ENCODE data around the gene RAP1GAP. TPM values are rescaled to one million over a fixed set of nuclear protein-coding genes. Genes with fewer than 3 reads are reported as not detected.
A peak's percentile ranks its signal among the peaks of the same experiment; 100 is the strongest.

The RAP1GAP gene
- total RNA-seq, 8 experiments from 2014 or later = 0.31 to 22.8 (median 11.3) TPM

DNA sequence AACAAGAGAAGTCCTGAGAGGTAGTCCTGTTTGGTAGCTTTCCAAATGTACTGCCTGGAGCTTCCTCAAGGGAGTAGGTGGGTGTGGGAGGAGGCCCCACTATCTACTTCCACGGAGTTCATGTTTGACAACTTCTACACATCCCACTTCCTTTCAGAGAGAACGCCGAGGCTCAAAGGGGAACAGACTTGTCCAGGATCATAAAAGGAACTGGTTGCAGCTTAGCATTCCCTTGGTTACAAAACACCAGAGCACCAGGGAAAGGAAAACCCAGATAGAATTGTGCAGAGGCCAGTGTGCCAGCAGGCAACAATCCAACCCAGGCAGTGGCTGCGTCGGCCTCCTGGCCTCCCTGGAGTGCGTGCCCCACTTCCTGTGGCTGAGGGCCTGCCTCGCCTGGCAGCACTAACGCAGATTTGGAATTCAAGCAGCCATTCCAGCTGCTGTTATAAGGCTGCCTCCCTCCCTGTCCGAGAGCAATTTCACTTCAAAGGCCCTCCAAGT, 4.2 kb upstream of the RAP1GAP start:
- in situ Hi-C loops (cut with MboI; ENCODE audit: low pct_unique_long_range_greater_than_20kb in 2 of 9, low sequenced_read_pairs in 9 of 9, unreplicated experiment in 9 of 9) = loop anchor here in 2 of 9 experiments (25.0 kb wide), 2 partner anchors 161 to 436 kb away; partner anchors contain the start of gene ALPL (in 1 of the 2)
- peak in 2 of 8 experiments; percentile 4 for ATAC-seq (replicated peaks in 6 of 8)
- H3K4me3 ChIP-seq = no peak overlapping the region
- peaks cover 19 to 39% of the 10 kb centered on the region in 2 donors for H3K4me1 ChIP-seq (replicated peaks in 1 of 2)
- no peak overlapping the region for H3K27ac ChIP-seq
- 0 to 76% (median 57%) methylated on average over 1 to 7 of the region's 9 CpGs; no CpG with 5 or more reads in 2 of the 10 experiments for WGBS, 10 experiments

DNA sequence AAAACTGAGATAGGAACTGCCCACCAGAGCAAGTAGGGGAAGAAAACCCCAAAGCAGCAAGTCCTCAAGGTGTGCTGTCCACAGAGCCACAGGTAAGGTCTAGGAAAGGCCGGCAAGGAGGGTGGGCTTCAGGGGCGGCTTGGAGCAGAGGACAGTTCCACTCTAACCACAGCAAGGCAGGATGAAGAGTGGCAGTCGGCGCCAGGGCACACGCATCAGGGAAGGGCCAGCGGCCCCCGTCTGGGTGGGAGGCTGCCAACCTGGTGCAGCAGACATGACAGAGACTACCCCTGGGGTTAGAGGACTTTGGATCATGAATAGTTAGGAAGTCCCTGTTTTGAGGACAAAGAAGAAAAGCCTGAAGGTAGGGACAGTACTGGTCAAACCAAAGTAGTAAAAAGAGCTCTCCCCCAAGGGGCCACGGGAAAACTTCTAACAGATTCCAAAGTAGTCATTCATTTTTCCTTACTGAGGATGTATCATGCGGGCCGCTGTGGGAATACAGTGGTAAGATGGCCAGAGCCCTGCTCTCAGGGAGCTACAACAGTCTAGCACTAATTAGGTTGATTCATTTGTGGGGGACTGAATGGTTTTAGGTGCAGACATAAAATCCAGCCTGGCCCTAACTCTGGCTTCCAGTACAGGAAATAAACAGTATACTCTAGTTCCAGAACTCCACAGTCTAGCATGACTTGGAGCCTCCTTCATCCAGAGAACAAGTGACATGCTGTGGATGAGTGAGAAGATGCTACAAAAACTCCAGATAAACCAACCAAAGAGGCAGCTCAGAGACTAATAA, 3.5 kb upstream of the RAP1GAP start:
- no peak for ATAC-seq (replicated peaks in 6 of 8)
- WGBS, 10 experiments = 7 to 100% (median 87%) methylated on average over 1 to 10 of the region's 10 CpGs; no CpG with 5 or more reads in 1 of the 10 experiments
- in situ Hi-C loops (cut with MboI; ENCODE audit: low pct_unique_long_range_greater_than_20kb in 2 of 9, low sequenced_read_pairs in 9 of 9, unreplicated experiment in 9 of 9) = loop anchor here in 2 of 9 experiments (25.0 kb wide), 2 partner anchors 160 to 435 kb away; partner anchors contain the start of gene ALPL (in 1 of the 2)
- Histone ChIP-seq H3K27ac (no peak overlapping the region), H3K4me1 (replicated peaks in 1 of 2) (peaks cover 26 to 45% of the 10 kb centered on the region in 2 donors), H3K4me3 (no peak overlapping the region)

DNA sequence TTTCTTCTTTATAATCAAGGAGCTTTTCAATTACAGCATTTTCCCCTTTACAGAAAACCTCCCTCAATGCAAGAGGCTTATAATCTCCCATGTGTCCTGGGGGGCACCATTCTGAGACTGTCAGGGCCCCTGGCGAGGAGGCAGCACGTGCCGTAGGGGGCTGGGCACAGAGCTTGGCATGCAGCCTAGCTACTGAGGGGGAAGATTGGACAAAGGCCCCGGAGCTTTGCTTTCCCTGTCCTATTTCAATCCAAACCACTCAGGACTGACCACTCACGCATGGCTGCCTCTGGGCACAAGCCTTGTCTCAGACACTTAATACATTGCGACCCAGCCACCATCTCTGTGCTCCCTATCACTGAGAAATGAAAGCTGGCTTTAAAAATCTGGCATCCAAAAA, 2.8 kb upstream of the RAP1GAP start:
- in situ Hi-C loops (cut with MboI; ENCODE audit: low pct_unique_long_range_greater_than_20kb in 2 of 9, low sequenced_read_pairs in 9 of 9, unreplicated experiment in 9 of 9) = loop anchor here in 2 of 9 experiments (25.0 kb wide), 2 partner anchors 160 to 435 kb away; partner anchors contain the start of gene ALPL (in 1 of the 2)
- no peak overlapping the region for H3K27ac ChIP-seq
- peaks cover 34 to 47% of the 10 kb centered on the region in 2 donors for H3K4me1 ChIP-seq (replicated peaks in 1 of 2)
- ATAC-seq (replicated peaks in 6 of 8) = no peak
- no peak overlapping the region for H3K4me3 ChIP-seq
- 60 to 100% (median 84%) methylated on average over 1 to 6 of the region's 6 CpGs; no CpG with 5 or more reads in 3 of the 10 experiments for WGBS, 10 experiments

DNA sequence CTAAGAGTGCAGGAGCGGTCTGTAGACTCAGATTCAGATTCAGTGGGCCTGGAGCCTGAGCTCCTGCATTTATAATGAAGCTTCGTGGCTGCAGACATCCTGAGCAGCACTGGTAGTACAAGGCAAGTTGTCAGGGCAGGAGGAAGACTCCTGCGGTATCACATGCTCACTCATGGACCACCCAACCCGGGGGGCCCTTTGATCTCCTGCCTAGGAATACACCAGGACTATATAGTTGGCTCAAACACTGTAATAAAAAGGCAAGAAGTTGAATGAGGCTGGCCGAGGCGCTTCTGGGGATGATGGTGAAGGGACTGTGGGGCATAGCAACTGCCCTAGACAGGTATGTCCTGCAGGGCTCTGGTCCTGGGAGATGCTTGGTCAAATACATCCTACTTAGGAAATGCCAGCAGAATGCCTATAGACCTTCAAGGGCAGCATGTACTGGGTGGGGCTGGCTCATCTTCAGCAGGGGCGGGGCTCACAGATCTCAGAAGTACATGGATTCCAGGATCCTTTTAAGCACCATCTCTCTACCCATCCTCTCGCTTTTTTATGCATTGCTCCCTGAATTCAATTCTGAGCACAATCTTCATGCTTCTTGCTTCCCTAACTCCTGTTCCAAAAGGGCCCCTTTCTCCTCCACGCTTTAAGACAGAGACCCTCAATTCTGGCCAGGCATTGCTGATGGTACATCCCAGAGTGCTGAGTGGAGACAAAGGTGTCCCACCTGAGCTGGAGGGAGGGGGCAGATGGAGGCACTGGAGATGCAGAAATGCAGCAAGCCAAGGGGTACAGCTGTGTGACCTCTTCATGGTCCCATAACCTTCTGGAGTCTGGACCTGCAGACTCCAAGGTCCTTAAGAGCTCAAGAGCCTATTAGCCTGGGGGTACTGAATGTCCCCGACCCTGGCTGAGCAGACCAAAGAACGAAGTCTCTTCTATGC, 2.1 kb upstream of the RAP1GAP start:
- peak in 2 of 8 experiments; percentile 3 to 5 for ATAC-seq (replicated peaks in 6 of 8)
- in situ Hi-C loops (cut with MboI; ENCODE audit: low pct_unique_long_range_greater_than_20kb in 2 of 9, low sequenced_read_pairs in 9 of 9, unreplicated experiment in 9 of 9) = loop anchor here in 2 of 9 experiments (25.0 kb wide), 2 partner anchors 159 to 434 kb away; partner anchors contain the start of gene ALPL (in 1 of the 2)
- Histone ChIP-seq H3K4me1 (replicated peaks in 1 of 2) (peaks cover 37 to 47% of the 10 kb centered on the region in 2 donors), H3K4me3 (no peak overlapping the region), H3K27ac (no peak overlapping the region)
- 25 to 100% (median 79%) methylated on average over 1 to 9 of the region's 11 CpGs; no CpG with 5 or more reads in 3 of the 10 experiments for WGBS, 10 experiments

DNA sequence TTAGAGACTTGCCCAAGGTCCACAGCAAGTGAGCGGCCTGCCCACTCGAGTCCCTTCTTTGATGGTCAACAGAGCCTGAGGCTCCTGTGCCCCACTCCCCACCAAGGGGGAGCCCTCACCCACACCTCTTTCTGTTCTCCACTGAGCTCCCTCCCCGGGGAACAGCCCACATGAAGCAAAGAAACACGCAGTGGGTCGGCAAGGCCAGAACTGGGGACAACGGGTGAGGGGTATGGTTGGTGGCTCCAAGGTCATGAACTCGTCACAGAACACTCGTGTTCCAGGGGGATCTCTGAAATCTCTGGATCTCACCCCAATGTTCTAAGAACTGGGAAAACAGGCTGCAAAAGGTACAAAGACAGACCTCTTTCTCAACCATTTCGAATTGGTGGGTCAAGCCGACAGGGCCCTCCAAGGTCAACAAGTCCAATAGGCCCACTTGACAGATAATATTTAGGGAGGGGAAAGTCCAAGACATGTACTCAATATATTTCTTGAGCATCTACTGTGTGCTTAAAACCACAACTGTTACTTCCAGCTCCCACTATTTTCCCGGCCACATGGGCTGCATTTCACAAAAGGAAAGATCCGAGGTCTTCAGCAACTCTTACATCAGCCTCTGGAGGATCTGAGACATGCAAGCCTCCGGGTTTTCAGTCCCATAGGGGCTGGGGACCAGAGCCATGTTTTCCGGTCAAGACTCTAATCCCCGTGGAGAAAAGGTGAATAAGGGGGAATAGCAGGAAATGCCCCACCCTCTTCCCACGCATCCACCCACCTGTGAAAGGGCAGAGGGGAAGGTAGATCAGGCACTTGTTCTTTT, 1.1 kb upstream of the RAP1GAP start:
- Histone ChIP-seq H3K4me1 (replicated peaks in 1 of 2) (peaks cover 35 to 40% of the 10 kb centered on the region in 2 donors), H3K27ac (no peak overlapping the region), H3K4me3 (no peak overlapping the region)
- ATAC-seq (replicated peaks in 6 of 8) = no peak
- 0 to 87% (median 70%) methylated on average over 2 to 16 of the region's 16 CpGs; no CpG with 5 or more reads in 1 of the 10 experiments for WGBS, 10 experiments
- in situ Hi-C loops (cut with MboI; ENCODE audit: low pct_unique_long_range_greater_than_20kb in 2 of 9, low sequenced_read_pairs in 9 of 9, unreplicated experiment in 9 of 9) = loop anchor here in 2 of 9 experiments (25.0 kb wide), 2 partner anchors 158 to 433 kb away; partner anchors contain the start of gene ALPL (in 1 of the 2)

DNA sequence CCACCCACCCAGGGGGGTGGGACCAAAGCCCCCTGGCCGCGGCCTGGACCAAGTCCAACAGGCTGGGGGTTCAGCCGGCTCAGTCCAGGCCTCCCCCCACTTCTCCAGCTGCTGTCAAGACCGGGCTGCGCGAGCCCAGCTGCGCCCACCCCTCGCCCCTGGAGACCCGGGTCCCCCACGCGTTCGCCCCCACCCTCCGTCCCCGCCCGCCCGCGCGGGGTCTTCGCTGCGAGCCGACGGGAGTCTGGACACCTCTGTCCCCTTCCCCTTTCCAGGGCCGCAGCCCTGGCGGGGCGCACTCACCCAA, 253 bp downstream of the RAP1GAP start:
- ATAC-seq (replicated peaks in 6 of 8) = peak in 6 of 8 experiments; percentile 3 to 63 (median 51)
- Histone ChIP-seq H3K4me3 (peak overlapping the region; percentile 43 to 85 (median 50)), H3K27ac (peak overlapping the region in 1 of 2 donors; percentile 50), H3K4me1 (replicated peaks in 1 of 2) (peaks cover 32 to 33% of the 10 kb centered on the region in 2 donors)
- in situ Hi-C loops (cut with MboI; ENCODE audit: low pct_unique_long_range_greater_than_20kb in 2 of 9, low sequenced_read_pairs in 9 of 9, unreplicated experiment in 9 of 9) = loop anchor here in 3 of 9 experiments (10.0 to 25.0 kb wide), 3 partner anchors 157 to 432 kb away; partner anchors contain the start of gene ALPL (in 1 of the 3)
- no CpG with 5 or more reads among the region's 25 CpGs for WGBS, 10 experiments

DNA sequence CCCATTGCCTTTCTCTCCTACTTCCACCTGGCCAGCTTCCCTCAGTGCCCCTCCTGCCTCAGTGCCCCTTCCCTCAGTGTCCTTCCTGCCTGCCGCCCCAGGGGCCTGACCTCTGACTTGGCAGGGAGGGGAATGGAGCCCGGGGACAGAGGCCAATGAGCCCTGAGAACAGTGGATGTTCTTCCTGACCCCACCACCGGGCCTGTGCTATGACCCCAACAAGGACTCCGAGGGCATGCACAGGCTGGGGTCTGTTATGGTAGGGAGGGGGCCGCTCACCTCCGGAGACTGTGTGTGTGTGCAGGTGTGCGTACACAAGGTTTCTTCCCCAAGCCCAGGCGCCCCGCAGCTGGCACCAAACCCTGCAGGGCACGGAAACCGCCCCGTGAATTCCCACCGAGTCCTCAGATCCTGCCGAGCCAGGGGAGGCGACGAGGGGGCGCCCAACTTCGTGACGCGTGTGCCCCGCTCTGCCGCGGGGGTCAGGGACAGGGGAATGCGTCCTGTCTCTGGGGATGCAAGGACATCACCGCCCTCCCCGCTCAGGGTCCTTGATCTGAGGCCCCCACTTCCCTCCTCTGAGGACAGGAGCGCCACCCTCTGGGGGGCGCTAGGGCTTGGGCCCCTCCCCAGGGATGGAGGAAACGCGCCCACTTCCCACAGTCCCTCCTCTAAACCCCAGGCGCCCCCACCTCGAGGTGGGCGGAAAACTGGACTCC, 766 bp downstream of the RAP1GAP start:
- ATAC-seq (replicated peaks in 6 of 8) = peak in 5 of 8 experiments; percentile 0 to 38 (median 31)
- Histone ChIP-seq H3K4me1 (replicated peaks in 1 of 2) (peaks cover 29 to 31% of the 10 kb centered on the region in 2 donors), H3K4me3 (peak overlapping the region; percentile 43 to 85 (median 50)), H3K27ac (no peak overlapping the region)
- in situ Hi-C loops (cut with MboI; ENCODE audit: low pct_unique_long_range_greater_than_20kb in 2 of 9, low sequenced_read_pairs in 9 of 9, unreplicated experiment in 9 of 9) = loop anchor here in 3 of 9 experiments (10.0 to 25.0 kb wide), 3 partner anchors 156 to 431 kb away; partner anchors contain the start of gene ALPL (in 1 of the 3)
- 20 to 70% (median 33%) methylated on average over 1 to 7 of the region's 33 CpGs; no CpG with 5 or more reads in 6 of the 10 experiments for WGBS, 10 experiments

DNA sequence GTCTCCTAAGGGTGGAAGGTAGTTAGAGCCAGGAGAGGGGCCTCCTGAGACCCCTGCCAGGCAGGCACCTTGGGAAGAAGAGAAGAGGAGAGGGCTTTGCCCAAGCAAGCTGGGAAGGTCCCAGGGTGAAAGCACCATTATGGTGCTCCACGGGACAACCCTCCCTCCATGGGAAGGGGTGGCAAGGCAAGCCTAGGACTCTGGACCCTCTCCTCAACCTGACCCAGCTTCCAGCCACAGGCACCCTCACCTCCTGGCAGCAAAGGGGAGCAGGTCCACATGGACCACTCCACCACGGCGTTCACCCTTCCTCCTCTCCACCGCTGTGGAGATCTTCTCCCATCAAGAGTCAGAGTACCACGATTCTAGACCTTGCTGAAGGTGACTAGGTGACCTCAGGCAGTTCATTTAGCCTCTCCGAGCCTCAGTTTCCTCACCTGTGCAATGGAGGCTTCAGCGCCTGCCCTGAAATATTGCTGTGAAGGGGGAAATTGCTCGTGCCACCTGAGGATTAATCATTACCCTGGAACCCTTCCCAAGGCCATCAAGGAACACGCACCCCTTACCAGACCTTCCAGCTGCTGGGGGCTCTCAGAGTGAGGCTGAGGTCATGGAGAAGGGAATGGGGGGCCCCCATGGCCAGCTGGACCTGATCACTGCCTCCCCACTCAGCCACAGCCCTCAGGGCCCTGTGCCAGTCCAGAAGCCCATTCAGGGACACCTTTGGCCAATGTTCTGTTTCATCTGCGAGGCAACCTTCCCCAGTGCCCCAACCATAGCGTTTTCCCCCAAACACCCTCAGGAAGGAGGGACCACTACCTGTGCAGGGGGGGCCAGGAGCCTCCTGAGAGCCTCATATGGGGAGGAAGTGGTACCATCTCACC, 1.6 kb downstream of the RAP1GAP start:
- H3K27ac ChIP-seq = peak overlapping the region in 1 of 2 donors; percentile 48
- WGBS, 10 experiments = 89 to 100% (median 93%) methylated on average over 2 to 8 of the region's 11 CpGs; no CpG with 5 or more reads in 3 of the 10 experiments
- no peak for ATAC-seq (replicated peaks in 6 of 8)
- in situ Hi-C loops (cut with MboI; ENCODE audit: low pct_unique_long_range_greater_than_20kb in 2 of 9, low sequenced_read_pairs in 9 of 9, unreplicated experiment in 9 of 9) = loop anchor here in 3 of 9 experiments (10.0 to 25.0 kb wide), 3 partner anchors 155 to 430 kb away; partner anchors contain the start of gene ALPL (in 1 of the 3)
- peaks cover 28 to 29% of the 10 kb centered on the region in 2 donors for H3K4me1 ChIP-seq (replicated peaks in 1 of 2)
- peak overlapping the region in 3 of 5 donors; percentile 50 to 85 (median 61) for H3K4me3 ChIP-seq

DNA sequence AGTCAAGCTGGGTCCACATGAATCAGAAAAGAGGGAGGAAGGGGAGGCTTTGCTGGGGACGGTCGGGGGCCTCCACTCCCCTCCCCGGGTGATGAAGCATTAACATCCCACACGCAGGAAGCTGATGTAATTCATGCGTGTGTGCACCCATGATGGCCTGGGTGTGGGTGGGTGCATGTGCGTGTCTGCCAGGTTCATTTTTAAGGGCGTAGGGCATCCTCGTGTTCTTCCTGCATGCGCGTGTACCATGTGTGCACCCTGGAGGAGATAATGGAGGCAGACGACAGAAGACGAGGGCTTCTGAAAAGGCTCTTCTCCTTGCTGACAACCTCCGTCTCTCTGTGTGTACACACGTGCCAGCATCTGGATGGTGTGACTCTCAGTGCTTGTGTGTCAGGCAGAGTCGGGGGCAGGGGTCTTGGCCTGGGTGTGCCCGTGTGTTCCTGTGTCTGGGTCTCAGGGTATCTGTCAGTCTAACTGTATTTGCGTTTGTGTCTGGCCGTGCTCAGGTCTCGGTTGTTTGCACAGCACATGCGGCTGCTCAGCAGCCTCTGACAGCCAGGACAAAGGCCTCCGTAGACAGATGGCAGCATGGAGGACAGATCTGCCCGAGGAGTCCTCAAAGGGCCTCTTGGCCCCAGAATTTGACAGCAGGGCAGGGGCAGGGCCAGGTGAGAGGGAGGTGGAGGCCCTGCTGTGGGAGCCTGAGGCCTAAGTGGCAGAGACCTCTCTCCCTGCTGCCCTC, 2.4 kb downstream of the RAP1GAP start:
- Histone ChIP-seq H3K4me3 (no peak overlapping the region), H3K4me1 (replicated peaks in 1 of 2) (peaks cover 28 to 29% of the 10 kb centered on the region in 2 donors), H3K27ac (peak overlapping the region in 1 of 2 donors; percentile 48)
- 20 to 55% (median 30%) methylated on average over 1 to 14 of the region's 22 CpGs; no CpG with 5 or more reads in 3 of the 10 experiments for WGBS, 10 experiments
- peak in 4 of 8 experiments; percentile 10 to 37 (median 16) for ATAC-seq (replicated peaks in 6 of 8)
- in situ Hi-C loops (cut with MboI; ENCODE audit: low pct_unique_long_range_greater_than_20kb in 2 of 9, low sequenced_read_pairs in 9 of 9, unreplicated experiment in 9 of 9) = loop anchor here in 3 of 9 experiments (10.0 to 25.0 kb wide), 3 partner anchors 154 to 429 kb away; partner anchors contain the start of gene ALPL (in 1 of the 3)
